Stimulated activated CD4-positive, alpha-beta T cell treated with anti-CD3 and anti-CD28 coated beads, Interleukin-4, amount 100 ng/mL, for 48 hours (primary cell): ENCODE measurements around the gene AJAP1.

Experiments
- DNase-seq, 2 donors: peaks; one replicate each; pipeline ENCODE4 v3.0.0-alpha.2; 2020; ENCODE audit warnings: low read depth in 2 of 2

Gene AJAP1

DNA sequence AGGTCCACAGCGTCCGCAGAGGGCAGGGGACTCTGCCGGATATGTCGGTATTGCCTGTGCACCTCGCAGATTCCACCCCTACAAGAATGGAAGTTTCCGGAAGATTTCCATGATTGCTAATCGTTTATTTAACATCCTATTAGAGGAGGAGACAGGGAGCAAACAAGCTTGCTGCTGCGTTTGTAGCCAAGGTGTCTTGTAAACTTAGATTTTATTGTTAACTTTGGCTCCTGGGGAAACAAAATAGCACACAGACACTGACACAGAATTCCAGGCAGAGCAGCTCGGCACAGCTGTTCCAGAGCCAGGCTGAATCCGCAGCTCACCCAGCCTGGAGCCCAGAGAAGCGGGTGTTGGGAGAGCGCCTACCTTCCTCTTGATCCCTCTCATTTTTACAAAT, 75.7 kb downstream of the AJAP1 start:
- DNase-seq = no peak

- no peak for DNase-seq
These were observed 79.2 kb downstream of the AJAP1 start for GRCh38 chr1:4733446-4734177.

GRCh38 chr1:4734219-4734618, 79.8 kb downstream of the AJAP1 start:
- DNase-seq = no peak

DNA sequence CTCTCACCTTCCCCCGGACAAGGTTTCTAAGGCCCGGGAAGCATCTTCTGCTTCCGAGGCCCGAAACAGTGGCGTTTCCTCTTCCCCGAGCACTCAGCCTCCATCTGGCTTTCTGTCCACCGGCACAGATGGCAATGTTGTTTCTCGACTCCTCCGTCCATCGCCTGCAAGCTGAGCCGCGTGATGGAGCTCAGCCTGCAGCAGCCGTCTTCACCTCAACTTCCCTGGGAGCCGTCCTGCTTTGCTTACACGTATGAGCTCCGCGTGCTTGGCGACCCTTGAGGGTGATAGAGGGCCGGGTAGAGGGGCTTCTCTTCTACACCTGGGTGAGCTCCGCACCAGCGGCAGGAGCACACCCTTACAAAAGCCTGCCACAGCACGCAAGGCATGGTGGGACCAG, 80.4 kb downstream of the AJAP1 start:
- no peak for DNase-seq

DNA sequence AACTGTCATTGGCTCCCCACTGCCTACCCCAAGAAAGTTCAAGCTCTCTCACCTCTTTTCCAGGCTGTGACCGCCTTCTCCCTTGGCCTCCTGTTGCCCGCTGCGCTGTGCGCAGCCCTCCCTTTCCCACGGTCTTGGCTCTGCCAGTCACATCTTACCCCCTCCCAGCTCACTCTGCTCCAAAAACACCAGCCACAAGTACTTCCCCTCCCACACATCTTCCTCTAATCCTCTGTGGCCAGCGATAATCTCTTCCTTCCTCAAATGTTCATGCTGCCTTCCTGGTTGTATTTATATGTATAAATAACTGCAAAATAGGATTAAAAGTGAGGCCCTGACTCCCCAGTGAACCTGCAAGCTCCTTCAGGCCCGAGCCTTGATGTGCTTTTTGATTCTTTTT, 81.8 kb downstream of the AJAP1 start:
- no peak for DNase-seq

- DNase-seq = no peak
These were observed 87.5 kb downstream of the AJAP1 start for GRCh38 chr1:4741876-4742423.

DNA sequence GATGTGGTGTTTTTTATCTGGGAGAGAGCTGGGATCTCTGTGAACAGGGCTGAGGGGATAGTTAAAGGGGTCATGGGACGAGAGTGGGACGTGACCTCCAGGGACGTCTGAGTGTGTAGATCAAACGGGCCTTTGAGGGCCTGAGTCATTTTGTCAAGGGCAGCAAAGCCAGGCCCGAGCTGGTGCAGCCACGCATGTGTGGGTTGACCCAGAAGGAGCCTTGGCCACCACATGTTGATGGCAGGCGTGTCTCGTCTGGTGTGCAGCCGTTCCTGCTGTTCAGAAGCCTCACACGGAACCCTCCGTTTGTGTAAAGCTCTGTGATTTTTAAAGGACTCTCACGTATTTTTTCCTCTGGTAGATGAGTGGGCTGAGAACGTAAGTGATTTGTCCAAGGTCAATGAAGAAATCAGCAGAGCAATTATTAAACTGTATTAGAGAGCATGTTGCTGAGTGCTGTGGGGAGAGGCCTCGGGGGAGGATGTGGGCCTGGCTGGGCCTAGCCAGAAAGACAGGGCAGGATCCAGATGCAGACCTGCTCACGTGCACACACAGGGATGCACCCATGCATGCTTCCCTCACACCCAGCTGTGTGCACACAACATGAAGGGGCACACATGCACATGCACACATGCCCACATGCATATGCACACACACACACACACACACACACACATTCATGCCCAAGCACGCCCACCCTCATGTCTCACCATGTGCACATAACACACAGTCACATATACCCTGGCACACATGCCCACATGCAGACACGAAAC, 89.8 kb downstream of the AJAP1 start:
- no peak for DNase-seq

GRCh38 chr1:4745560-4745959, 91.2 kb downstream of the AJAP1 start:
- DNase-seq = no peak

GRCh38 chr1:4749406-4749805, 95.0 kb downstream of the AJAP1 start:
- DNase-seq = no peak

GRCh38 chr1:4750177-4750576, 95.8 kb downstream of the AJAP1 start:
- DNase-seq = no peak

DNA sequence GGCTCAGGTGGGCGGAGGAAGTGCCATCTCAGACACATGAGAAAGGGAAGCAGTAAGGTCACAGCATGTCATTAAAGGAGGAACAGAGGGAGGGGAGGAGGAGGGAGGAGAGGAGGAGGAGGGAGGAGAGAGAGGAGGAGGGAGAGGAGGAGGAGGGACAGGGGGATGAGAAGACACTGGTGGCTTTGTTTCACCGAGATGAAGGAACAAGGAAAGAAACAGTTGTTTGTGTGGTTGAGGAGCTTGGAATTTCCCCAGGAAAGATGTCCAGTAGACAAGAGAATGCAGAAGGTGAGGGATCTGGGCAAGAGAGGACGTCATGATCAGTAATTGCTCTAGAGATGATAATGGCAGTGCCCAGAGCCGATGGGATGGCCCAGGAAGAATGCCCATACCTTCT, 97.7 kb downstream of the AJAP1 start:
- no peak for DNase-seq

DNA sequence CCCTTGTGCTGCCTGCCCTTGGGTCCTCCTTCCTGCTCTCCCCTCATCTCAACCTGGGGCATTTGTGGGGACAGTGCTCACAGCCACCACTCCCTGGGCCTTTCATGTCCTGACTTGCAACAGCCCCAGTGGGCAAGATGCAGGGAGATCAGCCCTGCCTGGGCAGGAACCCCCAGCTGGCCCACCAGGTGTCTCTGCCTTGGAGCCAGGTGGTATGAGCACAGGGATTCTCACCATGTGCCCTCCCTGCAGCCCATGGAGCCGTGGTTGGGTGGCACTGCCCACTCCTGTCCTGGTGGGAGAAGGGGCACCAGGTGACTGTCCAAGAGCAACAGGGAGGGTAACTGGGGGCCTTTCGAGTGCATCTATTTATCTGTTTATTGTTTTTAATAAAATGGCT, 100.4 kb downstream of the AJAP1 start:
- no peak for DNase-seq

GRCh38 chr1:4755301-4755845, 101.0 kb downstream of the AJAP1 start:
- DNase-seq = no peak

GRCh38 chr1:4755864-4756504, 101.6 kb downstream of the AJAP1 start:
- no peak for DNase-seq

DNA sequence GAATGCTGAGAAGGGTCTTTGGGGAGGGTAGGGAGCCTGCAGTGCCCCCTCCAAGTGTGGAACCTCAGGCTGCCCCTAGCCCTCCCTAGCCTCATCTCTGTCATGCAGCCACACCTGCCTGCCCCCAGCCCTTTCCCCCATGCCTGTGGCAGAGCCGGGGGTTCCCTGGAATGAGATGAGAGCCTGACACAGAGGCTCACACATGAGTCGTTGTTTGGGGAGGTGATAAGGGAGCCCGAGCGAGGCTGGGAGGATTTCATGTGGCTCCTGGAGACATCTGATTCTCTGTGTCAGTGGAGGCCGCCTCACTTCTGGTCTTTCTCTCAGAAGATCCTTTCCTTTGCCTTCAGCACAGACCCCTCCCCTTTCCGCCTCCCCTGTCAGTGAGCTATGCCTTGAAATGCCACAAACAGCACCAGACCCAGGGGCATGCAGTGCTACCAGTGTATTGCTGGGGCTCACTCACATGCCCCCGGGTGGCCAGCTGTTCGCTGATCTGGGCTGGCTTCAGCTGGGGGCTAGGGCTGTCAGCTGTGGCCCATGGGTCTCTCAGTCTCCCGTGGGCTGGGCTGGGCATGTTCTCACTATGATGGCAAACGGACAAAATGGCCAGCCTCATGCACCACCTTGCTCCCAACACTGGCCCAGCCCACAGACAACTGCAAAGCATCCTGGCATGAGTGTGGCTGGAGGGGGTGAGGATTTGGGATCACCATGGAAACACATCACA, 102.6 kb downstream of the AJAP1 start:
- DNase-seq = no peak

- DNase-seq = no peak
These were observed 105.3 kb downstream of the AJAP1 start for GRCh38 chr1:4759671-4760070.

- no peak for DNase-seq
These were observed 105.7 kb downstream of the AJAP1 start for GRCh38 chr1:4760088-4760487.

GRCh38 chr1:4761324-4761723, 106.9 kb downstream of the AJAP1 start:
- no peak for DNase-seq

- no peak for DNase-seq
These were observed 107.7 kb downstream of the AJAP1 start for GRCh38 chr1:4762146-4762545.

DNA sequence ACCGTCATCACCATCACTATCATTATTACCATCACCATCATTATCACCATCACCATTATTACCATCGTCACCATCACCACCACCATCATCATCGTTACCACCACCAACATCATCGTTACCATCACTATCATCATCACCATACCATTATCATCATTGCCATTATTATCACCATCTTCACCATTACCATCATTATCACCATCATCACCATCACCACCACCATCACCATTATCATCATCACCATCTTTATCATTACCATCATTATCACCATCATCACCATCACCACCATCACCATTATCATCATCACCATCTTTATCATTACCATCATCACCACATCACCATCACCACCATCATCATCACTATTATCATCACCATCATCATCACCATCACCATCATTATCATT, 112.9 kb downstream of the AJAP1 start:
- no peak for DNase-seq

- no peak for DNase-seq
These were observed 114.1 kb downstream of the AJAP1 start for GRCh38 chr1:4768553-4768952.
